ENCODE measurements around the gene CPVL. TPM values are rescaled to one million over a fixed set of nuclear protein-coding genes. Genes with fewer than 3 reads are reported as not detected.

CPVL gene
- total RNA-seq, 1 donor from 2014 or later = not detected

- CTCF ChIA-PET = no interaction called here
- TF ChIP-seq, protein P1, sequence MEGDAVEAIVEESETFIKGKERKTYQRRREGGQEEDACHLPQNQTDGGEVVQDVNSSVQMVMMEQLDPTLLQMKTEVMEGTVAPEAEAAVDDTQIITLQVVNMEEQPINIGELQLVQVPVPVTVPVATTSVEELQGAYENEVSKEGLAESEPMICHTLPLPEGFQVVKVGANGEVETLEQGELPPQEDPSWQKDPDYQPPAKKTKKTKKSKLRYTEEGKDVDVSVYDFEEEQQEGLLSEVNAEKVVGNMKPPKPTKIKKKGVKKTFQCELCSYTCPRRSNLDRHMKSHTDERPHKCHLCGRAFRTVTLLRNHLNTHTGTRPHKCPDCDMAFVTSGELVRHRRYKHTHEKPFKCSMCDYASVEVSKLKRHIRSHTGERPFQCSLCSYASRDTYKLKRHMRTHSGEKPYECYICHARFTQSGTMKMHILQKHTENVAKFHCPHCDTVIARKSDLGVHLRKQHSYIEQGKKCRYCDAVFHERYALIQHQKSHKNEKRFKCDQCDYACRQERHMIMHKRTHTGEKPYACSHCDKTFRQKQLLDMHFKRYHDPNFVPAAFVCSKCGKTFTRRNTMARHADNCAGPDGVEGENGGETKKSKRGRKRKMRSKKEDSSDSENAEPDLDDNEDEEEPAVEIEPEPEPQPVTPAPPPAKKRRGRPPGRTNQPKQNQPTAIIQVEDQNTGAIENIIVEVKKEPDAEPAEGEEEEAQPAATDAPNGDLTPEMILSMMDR (IDR thresholded peaks at IDR 0.05) = no peak
- Mint-ChIP-seq H3K4me3 (no peak overlapping the region), H3K27ac (no peak overlapping the region), H3K4me1 (no peaks in the 10 kb centered on the region), H3K36me3 (ENCODE audit: low read depth) (no peaks in the 10 kb centered on the region), H3K27me3 (peaks cover 15% of the 10 kb centered on the region), H3K9me3 (no peaks in the 10 kb centered on the region)
- POLR2A ChIA-PET = no interaction called here
- intact Hi-C loops (cut with micrococcal nuclease) = no loop called here
- ATAC-seq (ENCODE audit: low read depth) = no peak
- DNase-seq = no peak
Measured at GRCh38 chr7:29126804-29127203, 19.5 kb downstream of the CPVL start.

DNA sequence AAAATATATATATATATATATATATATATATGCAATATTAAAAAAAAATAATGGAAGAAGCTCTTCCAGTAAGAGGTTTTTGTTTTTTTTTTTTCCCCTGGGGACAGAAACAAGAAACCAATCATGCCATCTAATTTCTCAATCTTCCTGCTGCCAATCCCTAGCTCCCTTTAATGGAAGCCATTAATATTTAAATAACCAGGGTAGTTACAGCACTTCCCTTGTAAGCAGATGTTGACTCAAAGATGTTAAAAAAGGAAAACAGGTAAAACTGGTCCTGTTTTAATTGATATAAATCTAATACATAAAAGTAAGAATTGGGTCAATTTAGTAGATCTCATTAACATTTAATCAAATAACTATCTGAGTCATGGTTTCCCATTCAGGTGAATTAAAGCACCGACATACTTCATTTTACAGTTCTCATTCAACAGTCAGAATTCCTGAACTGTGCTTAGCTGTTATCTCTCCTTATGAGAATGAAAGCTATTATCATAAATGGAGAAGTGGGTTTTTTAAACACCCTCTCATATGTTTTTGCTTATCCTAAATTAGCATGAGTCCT lies 22.6 kb downstream of the CPVL start:
- POLR2A ChIA-PET = no interaction called here
- H3K27ac Mint-ChIP-seq = no peak overlapping the region
- CTCF ChIA-PET = no interaction called here
- DNase-seq (no peak), ATAC-seq (ENCODE audit: low read depth) (no peak)
- H3K9me3 Mint-ChIP-seq = no peaks in the 10 kb centered on the region
- intact Hi-C loops (cut with micrococcal nuclease) = no loop called here
- H3K36me3 Mint-ChIP-seq (ENCODE audit: low read depth) = no peaks in the 10 kb centered on the region
- H3K4me3 Mint-ChIP-seq = no peak overlapping the region
- H3K4me1 Mint-ChIP-seq = no peaks in the 10 kb centered on the region
- TF ChIP-seq, protein P1 (IDR thresholded peaks at IDR 0.05) = no peak
- H3K27me3 Mint-ChIP-seq = peaks cover 7% of the 10 kb centered on the region

DNA sequence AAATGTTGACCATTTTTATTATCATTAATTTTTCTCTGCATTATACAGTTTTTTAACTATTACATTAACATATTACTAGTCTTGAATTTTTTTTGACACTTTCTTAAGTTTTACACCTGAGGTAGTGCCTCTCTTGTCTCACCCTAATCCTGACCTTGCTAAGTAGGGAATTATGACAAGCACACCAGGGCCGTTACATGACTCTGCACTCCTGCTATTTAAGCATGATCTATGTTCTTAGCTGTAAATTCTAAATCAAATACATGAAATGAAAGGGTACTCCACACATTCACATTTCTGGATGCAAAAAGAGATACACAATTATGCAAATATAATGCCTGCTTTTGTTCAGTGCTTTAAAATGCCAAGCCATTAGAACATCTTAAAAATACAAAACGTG lies 23.6 kb downstream of the CPVL start:
- H3K4me3 Mint-ChIP-seq = no peak overlapping the region
- H3K4me1 Mint-ChIP-seq = no peaks in the 10 kb centered on the region
- DNase-seq (no peak), ATAC-seq (ENCODE audit: low read depth) (no peak)
- H3K27me3 Mint-ChIP-seq = peaks cover 9% of the 10 kb centered on the region
- intact Hi-C loops (cut with micrococcal nuclease) = no loop called here
- H3K9me3 Mint-ChIP-seq = no peaks in the 10 kb centered on the region
- ChIA-PET CTCF (no interaction called here), POLR2A (no interaction called here)
- H3K27ac Mint-ChIP-seq = no peak overlapping the region
- TF ChIP-seq, protein P1 (IDR thresholded peaks at IDR 0.05) = no peak
- no peaks in the 10 kb centered on the region for H3K36me3 Mint-ChIP-seq (ENCODE audit: low read depth)

DNA sequence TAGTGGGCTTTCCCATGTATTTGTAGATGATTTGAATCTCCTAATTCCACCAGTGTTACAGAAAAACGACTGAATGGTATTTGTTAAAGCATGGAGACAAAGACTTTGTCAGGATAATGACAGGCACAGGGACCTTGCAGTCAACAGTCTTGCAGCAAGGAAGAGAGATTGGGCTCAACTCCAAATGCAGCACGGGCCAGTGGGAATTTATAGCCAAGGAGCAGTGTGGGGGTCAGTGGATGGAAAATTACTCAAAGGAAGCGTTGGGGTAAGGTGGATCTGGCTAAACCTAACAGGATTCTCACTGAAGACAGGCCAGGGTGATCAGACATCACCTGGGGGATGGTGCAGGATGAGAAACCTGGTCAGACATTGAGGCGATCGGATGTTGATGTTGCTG lies 24.3 kb downstream of the CPVL start:
- no peaks in the 10 kb centered on the region for H3K4me1 Mint-ChIP-seq
- intact Hi-C loops (cut with micrococcal nuclease) = no loop called here
- CTCF ChIA-PET = no interaction called here
- no peaks in the 10 kb centered on the region for H3K9me3 Mint-ChIP-seq
- POLR2A ChIA-PET = no interaction called here
- H3K27me3 Mint-ChIP-seq = peaks cover 9% of the 10 kb centered on the region
- H3K4me3 Mint-ChIP-seq = no peak overlapping the region
- H3K36me3 Mint-ChIP-seq (ENCODE audit: low read depth) = no peaks in the 10 kb centered on the region
- no peak overlapping the region for H3K27ac Mint-ChIP-seq
- no peak for ATAC-seq (ENCODE audit: low read depth)
- TF ChIP-seq, protein P1 (IDR thresholded peaks at IDR 0.05) = no peak
- DNase-seq = no peak

GRCh38 chr7:29120955-29121354 lies 25.4 kb downstream of the CPVL start:
- TF ChIP-seq, protein P1 (IDR thresholded peaks at IDR 0.05) = no peak
- Mint-ChIP-seq H3K27me3 (peaks cover 6% of the 10 kb centered on the region), H3K9me3 (no peaks in the 10 kb centered on the region), H3K4me1 (no peaks in the 10 kb centered on the region), H3K4me3 (no peak overlapping the region), H3K36me3 (ENCODE audit: low read depth) (no peaks in the 10 kb centered on the region), H3K27ac (no peak overlapping the region)
- ATAC-seq (ENCODE audit: low read depth) (no peak), DNase-seq (no peak)
- intact Hi-C loops (cut with micrococcal nuclease) = no loop called here
- ChIA-PET POLR2A (no interaction called here), CTCF (no interaction called here)

Data from activated B cell treated with CpG ODN at 0.5 μM for 24 hours (primary cell).